ENCODE measurements around the gene MYH6. TPM values are rescaled to one million over a fixed set of nuclear protein-coding genes. Genes with fewer than 3 reads are reported as not detected.

MYH6 gene
- total RNA-seq, 4 donors from 2014 or later = not detected

Small RNAs within 50 kb of the gene (small RNA-seq; reads per million reads assigned to genes)
- gene MIR208A (0 reads per million in 4 donors), gene MIR208B (0 reads per million in 4 donors)

Other genes with a start within 250 kb of the MYH6 start
- 10 to 100 TPM; 22.2 to 58.0 (median 39.8) TPM for gene SLC7A8, start 224.6 kb downstream of the MYH6 start, total RNA-seq
- not detected for gene RNF212B, start 170.3 kb downstream of the MYH6 start, total RNA-seq
- 10 to 100 TPM in 1 of 4 donors, 1 to 10 TPM in 3; 7.9 to 10.6 (median 9.5) TPM for gene HOMEZ, start 122.1 kb downstream of the MYH6 start, total RNA-seq
- gene PPP1R3E, start 105.4 kb downstream of the MYH6 start, total RNA-seq = 1 to 10 TPM; 1.7 to 7.1 (median 3.4) TPM
- 10 to 100 TPM; 36.7 to 57.8 (median 47.4) TPM for gene BCL2L2, start 101.4 kb downstream of the MYH6 start, total RNA-seq
- gene PABPN1, start 86.8 kb downstream of the MYH6 start, total RNA-seq = 10 to 100 TPM; 28.2 to 63.8 (median 51.3) TPM
- gene SLC22A17, start 55.4 kb downstream of the MYH6 start, total RNA-seq = 1 to 10 TPM in 3 of 4 donors, under 1 TPM in 1; 0.88 to 9.2 (median 3.3) TPM
- gene EFS, start 43.1 kb downstream of the MYH6 start, total RNA-seq = 10 to 100 TPM; 17.8 to 34.4 (median 20.9) TPM
- gene IL25, start 35.5 kb downstream of the MYH6 start, total RNA-seq = not detected
- not detected for gene CMTM5, start 31.2 kb downstream of the MYH6 start, total RNA-seq
- gene MYH7, start 27.4 kb upstream of the MYH6 start, total RNA-seq = not detected
- 10 to 100 TPM in 3 of 4 donors, 1 to 10 TPM in 1; 9.5 to 43.3 (median 35.3) TPM for gene NGDN, start 61.4 kb upstream of the MYH6 start, total RNA-seq
- under 1 TPM; under 0.01 to 0.42 (median 0.20) TPM for gene ZFHX2, start 143.5 kb upstream of the MYH6 start, total RNA-seq
- 10 to 100 TPM in 3 of 4 donors, 1 to 10 TPM in 1; 8.1 to 15.1 (median 13.8) TPM for gene THTPA, start 148.0 kb upstream of the MYH6 start, total RNA-seq
- 100 to 1,000 TPM in 1 of 4 donors, 10 to 100 TPM in 3; 58.0 to 116 (median 68.6) TPM for gene AP1G2, start 159.5 kb upstream of the MYH6 start, total RNA-seq
- 1 to 10 TPM in 1 of 4 donors, under 1 TPM in 1, not detected in 2; 0.21 to 2.7 TPM for gene JPH4, start 170.5 kb upstream of the MYH6 start, total RNA-seq
- gene DHRS2, start 228.1 kb upstream of the MYH6 start, total RNA-seq = under 1 TPM in 2 of 4 donors, not detected in 2; 0.19 to 0.31 TPM

All from esophagus squamous epithelium (tissue), 4 donors.